Activated CD8-positive, alpha-beta memory T cell treated with anti-CD3 and anti-CD28 coated beads for 24 hours (primary cell): ENCODE measurements around the gene SELENOS.

ENCODE experiments used
- DNase-seq: peaks from one replicate; pipeline ENCODE4 v3.0.0-alpha.2; 2020

Gene SELENOS

DNA sequence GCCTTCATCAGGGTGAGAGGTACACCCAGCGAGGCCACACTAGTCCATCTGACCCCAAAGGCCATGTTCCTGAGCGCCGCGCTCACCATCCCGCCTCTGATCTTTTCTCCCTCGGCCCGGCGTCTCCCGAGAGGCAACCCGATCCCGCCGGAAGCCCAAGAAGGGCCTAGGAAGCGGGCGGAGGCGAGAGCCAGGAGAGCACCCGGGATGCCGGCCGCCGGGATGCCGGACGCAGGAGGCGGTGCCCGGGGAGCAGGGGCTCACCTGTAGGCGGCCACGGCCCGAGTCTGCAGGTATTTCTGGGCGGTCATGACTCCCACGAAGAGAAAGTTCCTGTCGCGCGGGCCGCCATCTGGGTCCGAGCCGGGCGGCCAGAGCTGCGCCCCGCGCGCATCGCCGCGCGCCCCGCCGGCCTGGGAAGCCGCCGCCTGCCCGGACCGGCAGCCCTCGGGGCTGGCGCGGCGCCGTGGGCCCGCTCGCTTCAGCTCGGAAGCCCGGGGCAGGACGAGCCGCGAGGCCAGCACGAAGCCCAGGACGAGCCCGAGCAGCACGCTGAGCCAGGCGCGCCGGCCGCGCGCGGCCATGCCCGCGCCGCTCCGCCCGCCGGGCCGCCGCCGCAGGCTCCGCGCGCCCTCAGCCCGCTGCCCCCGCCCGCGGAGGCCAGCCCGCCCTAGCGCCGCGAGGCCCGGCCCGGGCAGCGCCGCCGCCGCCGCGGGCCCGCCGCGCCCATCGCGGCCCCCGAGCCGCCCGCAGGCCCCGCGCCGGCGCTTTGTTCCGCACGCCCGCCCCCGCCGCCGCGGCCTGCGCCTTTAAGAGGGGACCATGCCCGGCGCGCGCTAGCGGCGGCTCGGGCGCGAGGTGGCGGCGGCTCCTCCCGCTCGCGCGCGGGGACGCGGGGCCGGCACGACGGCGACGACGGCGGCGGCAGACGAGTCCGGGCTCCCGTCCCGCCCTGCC, 26.1 kb downstream of the SELENOS start:
- DNase-seq: peak; percentile 71

- DNase-seq: no peak
Observed at GRCh38 chr15:101250341-101250831, 26.9 kb downstream of the SELENOS start.

- DNase-seq: peak; percentile 51
Observed at GRCh38 chr15:101248274-101248673, 29.0 kb downstream of the SELENOS start.

- peak; percentile 57 for DNase-seq
Observed at GRCh38 chr15:101246824-101247745, 30.2 kb downstream of the SELENOS start.

GRCh38 chr15:101246391-101246790, 30.9 kb downstream of the SELENOS start:
- no peak for DNase-seq

DNA sequence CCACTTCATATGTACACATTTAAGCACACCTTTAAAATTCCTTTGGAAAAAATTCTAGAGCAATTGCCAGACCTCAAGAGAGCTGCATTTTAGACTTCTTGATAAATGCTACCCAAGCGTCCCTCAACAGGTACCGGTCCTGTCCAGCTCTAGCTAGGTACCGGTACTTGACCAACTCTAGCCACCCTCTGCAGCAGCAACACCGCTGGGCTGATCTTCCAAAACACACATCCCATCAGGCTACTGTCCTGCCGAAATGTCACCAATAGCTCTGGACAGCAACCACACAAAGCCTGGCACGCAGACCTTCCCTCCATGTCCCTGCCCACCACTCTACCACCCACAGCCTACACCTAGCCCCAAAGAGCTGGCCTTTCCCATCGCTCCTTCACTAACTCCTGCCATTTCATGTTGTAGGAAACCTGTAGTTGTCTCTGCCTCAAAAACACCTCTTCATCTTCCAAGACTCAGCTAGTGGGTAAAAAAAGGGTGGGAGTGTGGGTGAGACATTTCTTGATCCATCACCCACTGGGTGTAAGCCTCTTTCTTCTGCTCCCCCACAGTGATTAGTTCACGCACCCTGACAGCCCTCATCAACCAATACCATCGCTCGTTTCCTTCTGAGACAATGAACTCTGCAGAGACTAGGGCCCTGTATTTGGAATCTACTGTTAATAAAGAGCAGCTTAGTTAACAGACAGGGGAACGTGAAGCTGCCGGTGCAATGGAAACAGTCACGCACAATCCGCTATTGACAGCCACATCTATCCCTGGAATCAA, 32.2 kb downstream of the SELENOS start:
- DNase-seq: peak; percentile 49

DNA sequence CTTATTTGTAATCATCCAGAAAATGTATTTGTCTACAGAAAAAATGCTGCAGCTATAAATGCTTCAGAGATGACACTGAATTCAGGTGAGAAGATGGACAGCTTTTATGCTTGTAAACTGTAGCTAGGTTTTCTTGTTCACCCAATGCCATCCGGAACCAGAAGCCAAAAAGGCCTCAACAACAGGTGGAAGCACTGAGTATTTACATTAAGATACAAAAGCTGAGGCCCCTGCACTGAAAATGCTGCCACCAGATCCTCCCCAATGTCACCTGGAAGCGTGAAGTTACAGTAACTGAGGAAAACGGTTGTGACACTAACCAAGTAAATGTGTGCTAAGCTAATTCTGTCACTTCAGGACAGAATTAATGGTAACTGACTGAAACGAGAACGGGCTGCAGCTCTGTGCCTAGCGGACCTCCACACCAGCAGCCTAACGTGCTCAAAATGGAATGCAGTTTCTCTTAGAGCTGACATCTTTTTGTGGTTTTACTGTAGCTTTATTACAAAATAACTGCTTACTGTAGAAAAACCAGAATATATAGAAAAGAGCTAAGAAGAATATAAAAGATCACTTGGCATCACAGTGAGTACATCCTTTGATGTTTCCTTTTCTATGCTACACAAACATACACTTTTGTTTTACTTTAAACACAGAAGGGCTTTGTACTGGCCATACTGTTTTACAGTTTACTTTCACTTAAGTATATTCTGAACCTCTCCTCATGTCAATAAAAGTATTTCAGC, 33.1 kb downstream of the SELENOS start:
- DNase-seq: peak; percentile 52

DNA sequence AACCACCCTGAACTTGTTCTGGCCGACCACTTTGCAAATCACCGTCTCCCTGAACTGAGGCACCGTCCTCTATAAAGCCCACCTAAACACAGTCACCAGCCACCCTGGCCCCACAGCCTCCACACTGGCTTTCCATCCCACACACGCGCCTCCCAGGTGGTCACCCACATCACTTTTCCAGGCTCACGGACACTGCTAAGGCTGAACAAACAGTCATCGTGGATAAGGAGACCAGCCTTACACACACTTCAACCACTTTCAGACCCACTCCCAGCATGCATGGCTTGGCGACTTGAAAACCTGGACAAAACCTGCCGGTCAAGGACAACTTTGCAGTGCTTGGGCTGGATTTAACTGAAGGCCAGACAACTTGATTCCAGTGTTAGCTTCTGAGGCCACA, 33.9 kb downstream of the SELENOS start:
- DNase-seq: peak; percentile 54

DNA sequence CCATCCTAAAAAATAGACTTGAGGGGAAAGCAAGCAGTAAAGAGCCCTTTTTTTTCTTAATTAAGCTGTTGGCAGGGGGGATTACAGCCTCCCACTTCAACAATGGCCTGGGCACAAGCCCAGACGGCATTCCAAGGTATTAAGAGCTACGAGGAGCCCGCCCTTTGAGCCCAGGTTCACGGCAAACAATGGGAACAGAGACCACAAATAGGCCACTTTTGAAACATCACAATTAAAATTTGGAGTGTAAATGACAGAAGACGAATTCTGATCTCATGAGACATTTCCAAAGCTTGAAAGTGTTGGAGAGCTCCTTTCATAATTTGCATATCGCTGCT, 34.3 kb downstream of the SELENOS start:
- DNase-seq: peak; percentile 21

DNA sequence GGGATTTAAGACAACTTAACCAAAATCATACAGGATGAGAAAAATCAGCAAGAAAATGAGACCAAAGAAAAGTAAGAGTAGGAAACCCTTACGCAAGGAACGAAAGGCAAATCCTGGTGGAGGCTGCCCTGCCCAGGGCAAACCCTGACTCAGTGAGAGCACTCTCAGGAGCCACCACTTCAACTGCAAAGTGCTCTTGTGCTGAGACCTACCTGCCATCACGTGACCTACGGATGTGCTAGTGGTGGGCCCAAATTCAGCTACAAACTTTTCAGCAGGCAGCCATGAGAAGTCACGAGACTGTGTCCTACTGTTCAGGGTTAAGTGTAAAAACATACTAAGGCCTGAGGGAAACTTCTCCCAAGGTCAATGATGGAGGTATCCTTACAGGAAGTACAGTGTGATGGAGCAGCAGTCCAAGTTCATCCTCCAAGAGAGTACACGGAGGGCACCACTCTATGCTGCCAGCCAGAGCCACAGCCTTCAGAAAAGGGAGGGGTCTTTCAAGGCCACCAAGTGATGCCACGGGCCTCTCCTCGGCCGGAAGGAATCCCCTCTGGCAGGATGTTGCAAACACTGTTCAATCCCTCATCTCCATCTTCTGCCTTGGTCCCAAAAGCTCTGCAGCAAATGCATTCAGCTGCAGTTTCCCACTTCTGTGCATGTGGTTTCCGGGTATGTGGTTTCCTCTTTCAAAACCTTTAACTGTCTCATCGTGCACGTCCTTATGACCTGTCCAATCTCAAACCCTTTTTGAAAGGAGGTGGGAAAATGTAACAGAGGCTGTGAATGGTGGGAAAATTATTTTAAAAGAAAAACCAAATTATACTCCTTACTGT, 34.9 kb downstream of the SELENOS start:
- DNase-seq: peak; percentile 75

GRCh38 chr15:101240358-101240757, 36.9 kb downstream of the SELENOS start:
- peak; percentile 24 for DNase-seq

DNA sequence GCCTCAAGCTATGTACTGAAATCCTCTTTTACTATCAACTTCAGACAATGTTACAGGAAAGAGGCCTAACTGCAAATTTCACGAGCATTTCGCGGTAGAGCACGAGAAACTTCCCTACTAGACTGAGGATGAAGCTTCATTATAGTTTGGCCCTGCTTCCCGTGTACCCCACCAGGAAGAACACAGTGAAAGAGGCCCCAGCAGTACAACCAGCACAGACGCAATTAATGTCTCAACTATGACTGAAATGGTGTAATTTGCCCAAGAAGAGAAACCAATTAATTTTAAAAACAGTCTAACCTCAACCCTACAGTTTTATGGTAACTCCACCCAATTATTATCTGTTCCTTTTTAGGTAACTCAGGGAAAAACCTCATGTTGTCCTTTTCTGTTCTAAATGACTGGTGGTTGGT, 37.6 kb downstream of the SELENOS start:
- DNase-seq: peak; percentile 40

DNA sequence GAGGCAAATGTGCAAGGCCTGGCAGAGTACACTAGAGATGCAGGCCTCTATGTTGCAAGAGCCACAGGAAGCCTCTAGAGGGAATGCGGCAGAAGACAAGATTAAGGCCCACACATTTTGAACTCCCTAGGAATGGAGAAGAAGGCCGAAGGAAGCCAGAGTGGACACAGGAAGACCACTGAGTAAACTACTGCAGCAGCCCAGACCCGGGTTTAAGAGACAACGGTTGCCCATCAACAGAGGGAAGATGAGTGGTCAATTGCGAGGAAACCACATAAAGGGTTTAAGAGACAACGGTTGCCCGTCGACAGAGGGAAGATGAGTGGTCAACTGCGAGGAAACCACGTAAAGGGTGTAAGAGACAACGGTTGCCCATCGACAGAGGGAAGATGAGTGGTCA, 40.0 kb downstream of the SELENOS start:
- DNase-seq: peak; percentile 35

- DNase-seq: no peak
Observed at GRCh38 chr15:101233651-101234280, 43.5 kb downstream of the SELENOS start.

DNA sequence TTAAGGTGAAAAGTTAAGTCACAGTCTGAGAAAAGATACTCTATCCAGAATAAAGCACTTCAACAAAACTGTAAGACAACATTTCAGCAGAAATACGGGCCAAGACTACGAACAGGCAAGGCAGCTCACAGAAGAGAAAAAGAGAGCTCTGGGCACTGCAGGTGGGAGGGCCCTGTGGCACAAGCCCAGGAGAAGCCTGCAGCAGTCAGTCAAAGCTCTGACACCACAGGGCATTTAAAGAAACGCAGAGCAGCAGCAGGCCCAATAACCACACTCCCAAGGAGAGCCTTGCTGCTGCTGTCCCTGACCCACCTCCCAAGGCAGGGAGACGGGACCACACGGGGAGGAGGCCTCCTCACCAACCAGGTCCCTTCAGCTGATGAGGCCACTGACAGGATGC, 44.6 kb downstream of the SELENOS start:
- no peak for DNase-seq

GRCh38 chr15:101228313-101228712, 49.0 kb downstream of the SELENOS start:
- DNase-seq: no peak

DNA sequence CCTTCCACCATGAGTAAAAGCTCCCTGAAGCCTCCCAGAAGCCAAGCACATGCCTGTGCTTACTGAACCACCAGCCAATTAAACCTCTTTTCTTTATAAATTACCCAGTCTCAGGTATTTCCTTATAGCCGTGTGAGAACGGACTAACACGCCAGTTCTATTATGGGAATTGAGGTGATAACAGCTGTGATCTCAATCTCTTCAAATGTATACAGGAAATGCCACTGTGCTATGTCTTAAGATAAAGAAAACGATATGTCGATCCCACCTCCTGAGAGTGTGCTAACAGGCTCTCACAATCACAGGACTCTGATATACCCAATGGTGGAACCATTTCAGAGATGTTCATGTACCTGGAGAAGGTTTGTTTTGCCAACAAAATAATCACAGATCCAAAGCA, 51.6 kb downstream of the SELENOS start:
- DNase-seq: no peak
